ENCODE data around the gene PIRT.

The PIRT gene

GRCh38 chr17:10815319-10815718, 22.6 kb downstream of the PIRT start:
- no peak for DNase-seq

GRCh38 chr17:10814075-10814474, 23.8 kb downstream of the PIRT start:
- DNase-seq, result no peak

- no peak for DNase-seq
These were observed 25.2 kb downstream of the PIRT start for GRCh38 chr17:10812674-10813073.

- DNase-seq, result no peak
These were observed 28.3 kb downstream of the PIRT start for GRCh38 chr17:10809605-10810004.

GRCh38 chr17:10807704-10808128, 30.2 kb downstream of the PIRT start:
- DNase-seq, result no peak

- no peak for DNase-seq
These were observed 31.2 kb downstream of the PIRT start for GRCh38 chr17:10806545-10807262.

- no peak for DNase-seq
These were observed 32.0 kb downstream of the PIRT start for GRCh38 chr17:10805911-10806310.

- DNase-seq, result no peak
These were observed 33.3 kb downstream of the PIRT start for GRCh38 chr17:10804546-10804945.

- no peak for DNase-seq
These were observed 33.9 kb downstream of the PIRT start, which contains the start of gene TMEM238L for GRCh38 chr17:10803830-10804475. TMEM238L (minus strand) TSS chr17:10804099; CDS start chr17:10803963, 136 bp downstream.

GRCh38 chr17:10803350-10803749, 34.5 kb downstream of the PIRT start:
- no peak for DNase-seq

GRCh38 chr17:10802496-10803284, 35.2 kb downstream of the PIRT start:
- no peak for DNase-seq

GRCh38 chr17:10799407-10799806, 38.5 kb downstream of the PIRT start:
- DNase-seq, result no peak

GRCh38 chr17:10798910-10799309, 39.0 kb downstream of the PIRT start:
- no peak for DNase-seq

GRCh38 chr17:10798332-10798749, 39.5 kb downstream of the PIRT start:
- no peak for DNase-seq

GRCh38 chr17:10797476-10798328, 40.2 kb downstream of the PIRT start:
- DNase-seq, result no peak

GRCh38 chr17:10793816-10794215, 44.1 kb downstream of the PIRT start:
- DNase-seq, result peak; percentile 63

GRCh38 chr17:10793256-10793655, 44.6 kb downstream of the PIRT start:
- no peak for DNase-seq

GRCh38 chr17:10792151-10792550, 45.7 kb downstream of the PIRT start:
- no peak for DNase-seq

GRCh38 chr17:10790491-10791401, 47.1 kb downstream of the PIRT start:
- no peak for DNase-seq

- no peak for DNase-seq
These were observed 48.1 kb downstream of the PIRT start for GRCh38 chr17:10789694-10790271.
